HFFc6 (cell line): ENCODE measurements around the gene FCMR. TPM values are rescaled to one million over a fixed set of nuclear protein-coding genes. Genes with fewer than 3 reads are reported as not detected.

Experiments
- DNase-seq: peaks from one replicate; pipeline ENCODE4 v3.0.0-alpha.2; 2018
- H3K27ac Mint-ChIP-seq: 2 replicates; pipeline ENCODE4 v1.8.0; 2020; ENCODE audit warnings: mild to moderate bottlenecking, mixed read lengths
- H3K27me3 Mint-ChIP-seq: 2 replicates; pipeline ENCODE4 v1.8.0; 2021; ENCODE audit warnings: mild to moderate bottlenecking, moderate library complexity, mixed read lengths; ENCODE audit not compliant: insufficient read depth
- H3K36me3 Mint-ChIP-seq: 2 replicates; pipeline ENCODE4 v1.8.0; 2021; ENCODE audit warnings: low read depth, mixed read lengths
- H3K4me1 Mint-ChIP-seq: 2 replicates; pipeline ENCODE4 v1.8.0; 2020; ENCODE audit warnings: low read depth, mixed read lengths
- H3K4me3 Mint-ChIP-seq: 2 replicates; pipeline ENCODE4 v1.8.0; 2020; ENCODE audit warnings: mild to moderate bottlenecking, moderate library complexity, mixed read lengths
- H3K9me3 Mint-ChIP-seq: 2 replicates; pipeline ENCODE4 v1.8.0; 2020; ENCODE audit warnings: mild to moderate bottlenecking, mixed read lengths
- CTCF ChIP-seq: fragments of 200-600 bp; sonication (generic); IDR thresholded peaks from 2 replicates; pipeline ENCODE4 v1.5.0; 2021; ENCODE audit warnings: antibody characterized with exemption, mild to moderate bottlenecking
- total RNA-seq, 6 experiments: library from RNA; stranded (reverse); fragmentation: NEBNext Ultra II Directional; extraction: Animal tissue kit (Norgen Biotek cat#: 25700); gene quantifications; 2 replicates in 1 of 6; 3 replicates in 5 of 6; pipeline ENCODE4 v1.2.3, GENCODE V29; 2021

FCMR gene
- total RNA-seq, 6 experiments from 2014 or later, result 0.28 to 1.3 (median 0.67) TPM

DNA sequence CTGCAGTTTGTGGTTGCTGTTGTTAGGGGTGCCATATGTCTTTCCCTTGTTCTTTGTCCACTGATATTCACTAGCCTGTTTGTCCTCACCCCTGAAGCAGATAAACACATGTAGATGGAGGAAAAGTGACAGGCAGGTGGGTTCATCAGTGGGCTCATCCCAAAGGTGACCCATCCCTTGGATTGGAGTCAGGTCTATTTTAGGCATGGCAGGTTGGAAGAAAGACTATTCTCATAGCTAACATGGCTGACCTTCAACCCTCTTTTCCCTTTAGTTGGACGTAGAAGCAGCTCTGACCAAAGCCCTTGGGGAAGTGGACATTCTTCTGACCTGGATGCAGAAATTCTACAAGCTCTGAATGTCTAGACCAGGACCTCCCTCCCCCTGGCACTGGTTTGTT lies 19.0 kb downstream of the FCMR start:
- no peak overlapping the region for H3K27ac Mint-ChIP-seq
- no peak for TF ChIP-seq CTCF
- no peak for DNase-seq
- H3K27me3 Mint-ChIP-seq, result no peaks in the 10 kb centered on the region; the same call in 1 of the 2 replicates
- peaks cover 16% of the 10 kb centered on the region for H3K36me3 Mint-ChIP-seq
- H3K4me3 Mint-ChIP-seq, result no peak overlapping the region
- no peaks in the 10 kb centered on the region for H3K9me3 Mint-ChIP-seq
- peaks cover 66% of the 10 kb centered on the region for H3K4me1 Mint-ChIP-seq

DNA sequence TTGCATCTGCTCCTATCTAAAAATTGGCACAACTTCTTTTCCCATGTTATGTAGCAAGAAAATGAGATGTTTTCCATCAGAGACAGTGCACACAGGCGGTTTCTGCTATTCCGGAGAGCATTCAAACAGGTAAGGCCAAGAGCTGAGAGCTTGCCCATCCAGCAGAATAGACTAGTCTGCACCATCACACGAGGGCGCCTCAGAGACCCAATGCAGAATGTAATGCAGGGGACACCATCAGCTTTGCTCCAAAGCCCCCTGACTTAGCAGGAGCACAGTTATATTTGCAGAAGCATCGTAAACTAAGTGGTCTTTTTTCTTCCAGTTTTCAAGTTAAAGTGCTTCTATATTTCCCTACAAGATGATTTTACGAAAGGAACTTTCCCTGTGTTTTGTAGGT lies 19.8 kb downstream of the FCMR start:
- Mint-ChIP-seq H3K4me1 (peaks cover 74% of the 10 kb centered on the region), H3K4me3 (no peak overlapping the region), H3K9me3 (no peaks in the 10 kb centered on the region), H3K27me3 (no peaks in the 10 kb centered on the region; the same call in 1 of the 2 replicates), H3K36me3 (peaks cover 16% of the 10 kb centered on the region), H3K27ac (no peak overlapping the region)
- no peak for DNase-seq
- no peak for TF ChIP-seq CTCF

DNA sequence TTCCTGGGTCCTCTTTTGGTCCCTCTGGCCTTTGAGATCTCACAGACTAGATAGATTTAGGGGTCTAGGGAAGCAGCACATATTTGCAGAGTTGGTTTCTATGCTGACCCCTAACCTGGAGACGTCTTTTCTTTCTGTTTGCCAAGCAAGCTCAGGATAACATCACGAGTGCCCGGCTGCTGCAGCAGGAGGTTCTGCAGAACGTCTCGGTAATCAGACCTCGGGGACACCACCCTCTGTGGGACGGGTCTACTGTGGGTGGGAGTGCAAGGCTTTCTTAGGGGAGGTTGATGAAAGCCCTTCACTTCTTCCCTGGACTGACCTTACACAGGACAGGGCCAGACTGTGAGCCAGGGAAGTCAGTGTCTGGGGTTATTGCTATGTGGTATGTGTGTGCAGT lies 21.6 kb downstream of the FCMR start:
- Mint-ChIP-seq H3K27ac (no peak overlapping the region), H3K36me3 (peaks cover 7% of the 10 kb centered on the region), H3K4me1 (peaks cover 76% of the 10 kb centered on the region), H3K27me3 (no peaks in the 10 kb centered on the region; the same call in 1 of the 2 replicates), H3K9me3 (no peaks in the 10 kb centered on the region), H3K4me3 (no peak overlapping the region)
- TF ChIP-seq CTCF, result no peak
- no peak for DNase-seq

GRCh38 chr1:206899717-206900116 lies 22.0 kb downstream of the FCMR start:
- H3K9me3 Mint-ChIP-seq, result no peaks in the 10 kb centered on the region
- H3K4me1 Mint-ChIP-seq, result peaks cover 72% of the 10 kb centered on the region
- no peak for TF ChIP-seq CTCF
- H3K27me3 Mint-ChIP-seq, result no peaks in the 10 kb centered on the region; the same call in 1 of the 2 replicates
- H3K27ac Mint-ChIP-seq, result no peak overlapping the region
- no peak for DNase-seq
- peaks cover 3% of the 10 kb centered on the region for H3K36me3 Mint-ChIP-seq
- H3K4me3 Mint-ChIP-seq, result no peak overlapping the region

DNA sequence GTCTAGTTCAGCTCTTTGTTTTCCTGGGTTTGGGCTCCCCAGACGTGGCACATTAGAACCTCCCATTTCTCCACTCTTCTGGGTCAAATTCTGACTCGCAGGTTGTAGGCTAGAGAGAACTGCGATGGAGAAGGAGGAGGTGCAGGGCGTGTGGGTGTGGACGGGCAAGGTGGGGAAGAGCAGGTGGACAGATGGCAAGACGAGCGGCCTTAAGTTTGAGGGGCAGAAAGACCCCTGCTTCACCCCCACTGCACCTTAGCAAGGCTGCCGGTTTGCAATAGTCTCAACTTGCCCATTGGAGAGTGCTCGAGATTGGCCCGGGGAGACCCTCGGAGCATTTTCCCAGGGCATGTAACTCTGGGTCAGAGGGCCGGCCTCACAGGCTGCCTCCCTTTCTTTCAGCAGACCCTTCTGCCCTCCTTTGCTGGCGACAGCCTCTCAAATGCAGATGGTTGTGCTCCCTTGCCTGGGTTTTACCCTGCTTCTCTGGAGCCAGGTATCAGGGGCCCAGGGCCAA lies 22.8 kb downstream of the FCMR start:
- H3K4me3 Mint-ChIP-seq, result peak overlapping the region; percentile 60
- peaks cover 69% of the 10 kb centered on the region for H3K4me1 Mint-ChIP-seq
- DNase-seq, result no peak
- no peak for TF ChIP-seq CTCF
- H3K36me3 Mint-ChIP-seq, result no peaks in the 10 kb centered on the region
- H3K27me3 Mint-ChIP-seq, result no peaks in the 10 kb centered on the region; the same call in 1 of the 2 replicates
- H3K9me3 Mint-ChIP-seq, result no peaks in the 10 kb centered on the region
- H3K27ac Mint-ChIP-seq, result peak overlapping the region; percentile 81
